Suprapubic skin (tissue), 3 donors: Measurements from ENCODE around the gene ALDH9A1.

Source experiments
- POLR2A ChIP-seq, 2 donors: fragments of 450-650 bp; IDR thresholded peaks; one replicate each; pipeline ENCODE4 v1.6.1; 2017; ENCODE audit warnings: antibody characterized with exemption in 2 of 2, mild to moderate bottlenecking in 2 of 2, moderate library complexity in 2 of 2
- TF ChIP-seq, protein P1 (sequence below), 2 donors: fragments of 200-600 bp in 1 of 2; fragments of 450-650 bp in 1 of 2; sonication (generic) in 1 of 2; IDR thresholded peaks; one replicate each; pipeline ENCODE4 v1.5.1; 2016 to 2019; ENCODE audit warnings: antibody characterized with exemption in 2 of 2, mild to moderate bottlenecking in 1 of 2, moderate library complexity in 1 of 2

DNA sequence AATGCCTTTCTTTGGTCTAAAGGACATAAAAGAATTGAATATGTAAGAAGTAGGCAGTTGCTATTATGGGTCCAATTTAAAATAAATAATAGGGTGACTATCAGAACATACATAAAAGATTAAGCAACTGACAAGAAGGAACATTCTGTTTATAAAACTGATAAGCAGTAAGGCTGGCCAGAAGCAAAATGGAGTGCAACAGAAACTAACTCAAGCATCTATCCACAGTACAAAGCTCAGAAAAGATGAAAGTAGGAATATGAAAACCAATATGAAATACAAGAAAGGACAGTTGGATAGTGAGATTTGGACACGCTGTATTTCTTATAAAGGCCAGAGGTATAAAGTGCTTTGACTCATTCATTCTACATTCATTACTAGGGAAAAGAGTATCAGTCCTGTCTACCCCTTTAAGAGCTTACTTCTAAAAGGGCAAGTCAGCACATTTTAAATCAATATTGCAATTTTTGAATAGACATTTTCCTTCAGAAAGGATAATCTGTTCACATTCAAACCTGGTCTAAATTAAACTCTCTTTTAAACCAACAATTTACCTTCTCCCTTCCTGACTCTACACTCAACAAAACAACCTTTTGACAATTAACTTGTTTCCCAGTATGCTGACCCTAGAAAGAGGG lies 14.4 kb downstream of the ALDH9A1 start:
- TF ChIP-seq, protein P1, sequence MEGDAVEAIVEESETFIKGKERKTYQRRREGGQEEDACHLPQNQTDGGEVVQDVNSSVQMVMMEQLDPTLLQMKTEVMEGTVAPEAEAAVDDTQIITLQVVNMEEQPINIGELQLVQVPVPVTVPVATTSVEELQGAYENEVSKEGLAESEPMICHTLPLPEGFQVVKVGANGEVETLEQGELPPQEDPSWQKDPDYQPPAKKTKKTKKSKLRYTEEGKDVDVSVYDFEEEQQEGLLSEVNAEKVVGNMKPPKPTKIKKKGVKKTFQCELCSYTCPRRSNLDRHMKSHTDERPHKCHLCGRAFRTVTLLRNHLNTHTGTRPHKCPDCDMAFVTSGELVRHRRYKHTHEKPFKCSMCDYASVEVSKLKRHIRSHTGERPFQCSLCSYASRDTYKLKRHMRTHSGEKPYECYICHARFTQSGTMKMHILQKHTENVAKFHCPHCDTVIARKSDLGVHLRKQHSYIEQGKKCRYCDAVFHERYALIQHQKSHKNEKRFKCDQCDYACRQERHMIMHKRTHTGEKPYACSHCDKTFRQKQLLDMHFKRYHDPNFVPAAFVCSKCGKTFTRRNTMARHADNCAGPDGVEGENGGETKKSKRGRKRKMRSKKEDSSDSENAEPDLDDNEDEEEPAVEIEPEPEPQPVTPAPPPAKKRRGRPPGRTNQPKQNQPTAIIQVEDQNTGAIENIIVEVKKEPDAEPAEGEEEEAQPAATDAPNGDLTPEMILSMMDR (IDR thresholded peaks at IDR 0.05) = no peak
- no peak for TF ChIP-seq POLR2A (IDR thresholded peaks at IDR 0.05)
